Activated naive CD8-positive, alpha-beta T cell treated with anti-CD3 and anti-CD28 coated beads for 36 hours (primary cell): ENCODE results near the gene SAMSN1. TPM values are rescaled to one million over a fixed set of nuclear protein-coding genes. Genes with fewer than 3 reads are reported as not detected.
"Not testable (repeated sequence)": the region's sequence is repeated elsewhere in the genome, so short reads cannot be mapped to it uniquely, and the experiment has no call there.

Source experiments
- DNase-seq: peaks from one replicate; pipeline ENCODE4 v3.0.0; 2021
- H3K27ac Mint-ChIP-seq: one replicate; pipeline ENCODE4 v1.8.0; 2022; ENCODE audit warnings: mild to moderate bottlenecking, moderate library complexity, mixed read lengths
- H3K27me3 Mint-ChIP-seq: one replicate; pipeline ENCODE4 v1.8.0; 2022; ENCODE audit warnings: mild to moderate bottlenecking, mixed read lengths
- H3K36me3 Mint-ChIP-seq: one replicate; pipeline ENCODE4 v1.8.0; 2021; ENCODE audit warnings: mild to moderate bottlenecking, mixed read lengths
- H3K4me1 Mint-ChIP-seq: one replicate; pipeline ENCODE4 v1.8.0; 2021; ENCODE audit warnings: mixed read lengths
- H3K4me3 Mint-ChIP-seq: one replicate; pipeline ENCODE4 v1.8.0; 2022; ENCODE audit warnings: mild to moderate bottlenecking, moderate library complexity, mixed read lengths
- H3K9me3 Mint-ChIP-seq: one replicate; pipeline ENCODE4 v1.8.0; 2022; ENCODE audit warnings: mixed read lengths
- total RNA-seq, 2 experiments: library from RNA; stranded (reverse); gene quantifications; one replicate each; pipeline ENCODE4 v1.2.3, GENCODE V29; 2021

The SAMSN1 gene
- total RNA-seq, 2 experiments from 2014 or later, result 113 to 119 TPM

DNA sequence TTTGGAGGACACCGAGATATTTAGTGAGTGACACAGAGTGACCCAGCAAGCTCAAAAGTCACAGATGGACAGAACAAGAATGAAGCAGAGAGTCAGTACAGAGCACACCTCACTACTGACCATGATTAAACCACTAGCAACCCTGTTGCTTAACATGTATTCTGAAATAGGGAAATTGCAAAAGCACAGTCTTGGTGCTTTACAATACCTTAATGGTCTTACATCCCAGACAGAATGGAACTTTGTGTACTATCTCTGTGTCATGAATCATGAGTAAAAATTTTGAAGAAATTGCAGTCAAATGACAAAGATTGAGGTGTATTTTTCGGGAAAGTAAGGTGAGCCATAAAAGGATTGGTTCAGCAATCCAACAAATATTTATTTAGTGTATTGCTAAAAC lies 2.7 kb upstream of the SAMSN1 start:
- H3K4me3 Mint-ChIP-seq, result peak overlapping the region; percentile 18
- H3K27ac Mint-ChIP-seq, result peak overlapping the region; percentile 97
- H3K36me3 Mint-ChIP-seq, result peaks cover 23% of the 10 kb centered on the region
- peaks cover 2% of the 10 kb centered on the region for H3K9me3 Mint-ChIP-seq
- H3K4me1 Mint-ChIP-seq, result peaks cover 54% of the 10 kb centered on the region
- H3K27me3 Mint-ChIP-seq, result no peaks in the 10 kb centered on the region
- no peak for DNase-seq

GRCh38 chr21:14547834-14548513 lies 1.9 kb upstream of the SAMSN1 start:
- Mint-ChIP-seq H3K36me3 (peaks cover 24% of the 10 kb centered on the region), H3K27me3 (no peaks in the 10 kb centered on the region), H3K9me3 (peaks cover 2% of the 10 kb centered on the region), H3K27ac (peak overlapping the region; percentile 97), H3K4me1 (peaks cover 52% of the 10 kb centered on the region), H3K4me3 (peak overlapping the region; percentile 74)
- no peak for DNase-seq

DNA sequence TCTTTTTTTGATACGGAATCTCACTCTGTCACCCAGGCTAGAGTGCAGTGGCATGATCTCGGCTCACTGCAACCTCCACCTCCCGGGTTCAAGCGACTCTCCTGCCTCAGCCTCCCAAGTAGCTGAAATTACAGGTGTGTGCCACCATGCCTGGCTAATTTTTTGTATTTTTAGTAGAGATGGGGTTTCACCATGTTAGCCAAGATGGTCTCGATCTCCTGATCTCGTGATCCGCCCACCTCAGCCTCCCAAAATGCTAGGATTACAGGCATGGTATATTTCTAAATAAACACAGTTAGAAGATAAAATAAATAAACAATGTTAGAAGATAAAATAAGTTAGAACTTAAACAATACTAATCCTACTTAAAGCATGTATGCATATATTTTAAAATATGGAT lies 604 bp upstream of the SAMSN1 start:
- Mint-ChIP-seq H3K36me3 (peaks cover 32% of the 10 kb centered on the region), H3K27ac (peak overlapping the region; percentile 71), H3K4me1 (peaks cover 56% of the 10 kb centered on the region)
- H3K4me3 Mint-ChIP-seq, H3K27me3 Mint-ChIP-seq, DNase-seq, H3K9me3 Mint-ChIP-seq: not testable (repeated sequence)

- Mint-ChIP-seq H3K9me3 (peaks cover 7% of the 10 kb centered on the region), H3K27ac (peak overlapping the region; percentile 91), H3K27me3 (no peaks in the 10 kb centered on the region), H3K36me3 (peaks cover 46% of the 10 kb centered on the region), H3K4me3 (peak overlapping the region; percentile 94), H3K4me1 (peaks cover 49% of the 10 kb centered on the region)
- DNase-seq, result no peak
These were observed 2.1 kb downstream of the SAMSN1 start for GRCh38 chr21:14543983-14544382.

DNA sequence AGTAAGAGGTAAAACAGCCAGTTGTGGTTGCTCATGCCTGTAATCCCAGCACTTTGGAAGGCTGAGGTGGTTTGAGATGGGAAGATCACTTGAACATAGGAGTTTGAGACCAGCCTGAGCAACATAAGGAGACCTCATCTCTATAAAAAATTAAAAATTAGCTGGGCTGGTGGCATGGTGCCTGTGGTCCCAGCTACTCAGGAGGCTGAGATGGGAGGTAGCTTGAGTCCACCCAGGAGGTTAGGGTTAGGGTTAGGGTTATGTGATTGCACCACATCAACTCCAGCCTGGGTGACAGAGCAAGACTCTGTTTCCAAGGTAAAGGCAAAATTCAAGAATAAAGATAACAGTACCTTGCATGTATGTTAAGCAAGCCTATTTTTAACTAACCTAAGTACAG lies 3.5 kb downstream of the SAMSN1 start:
- Mint-ChIP-seq H3K27me3 (no peaks in the 10 kb centered on the region), H3K9me3 (peaks cover 9% of the 10 kb centered on the region), H3K36me3 (peaks cover 58% of the 10 kb centered on the region), H3K4me3 (peak overlapping the region; percentile 94), H3K27ac (peak overlapping the region; percentile 80), H3K4me1 (peaks cover 48% of the 10 kb centered on the region)
- no peak for DNase-seq

DNA sequence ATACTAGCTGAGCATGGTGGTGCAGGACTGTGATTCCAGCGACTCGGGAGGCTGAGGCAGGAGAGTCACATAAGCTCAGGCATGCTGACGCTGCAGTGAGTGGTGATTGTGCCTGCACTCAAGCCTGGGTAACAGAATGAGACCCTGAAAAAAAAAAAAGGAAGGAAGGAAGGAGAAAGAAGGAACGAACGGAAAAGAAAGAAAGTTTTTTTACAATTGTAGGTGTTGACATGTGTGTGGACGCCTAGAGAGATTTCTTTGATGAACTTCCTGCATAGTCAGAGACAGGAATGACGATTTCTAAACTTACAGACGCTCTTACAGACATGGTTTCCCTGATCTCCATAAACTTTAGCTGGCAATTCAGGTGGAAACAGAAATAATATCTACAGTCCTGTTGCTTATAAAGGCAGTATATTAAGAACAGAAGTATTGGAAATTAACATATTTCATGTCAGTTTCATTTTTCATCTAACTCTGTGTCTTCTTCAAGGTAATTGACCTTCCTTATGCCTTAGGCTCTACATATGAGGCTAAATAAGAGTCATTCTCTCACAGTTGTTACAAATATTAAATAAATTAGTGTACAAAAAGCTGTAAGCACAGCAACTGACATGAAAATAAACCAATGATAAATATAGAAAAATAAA lies 4.1 kb downstream of the SAMSN1 start:
- Mint-ChIP-seq H3K4me1 (peaks cover 48% of the 10 kb centered on the region), H3K27me3 (no peaks in the 10 kb centered on the region), H3K9me3 (peaks cover 11% of the 10 kb centered on the region), H3K27ac (peak overlapping the region; percentile 95), H3K4me3 (peak overlapping the region; percentile 94), H3K36me3 (peaks cover 64% of the 10 kb centered on the region)
- no peak for DNase-seq

GRCh38 chr21:14538483-14538882 lies 7.6 kb downstream of the SAMSN1 start:
- Mint-ChIP-seq H3K27me3 (no peaks in the 10 kb centered on the region), H3K9me3 (peaks cover 32% of the 10 kb centered on the region), H3K4me1 (peaks cover 71% of the 10 kb centered on the region), H3K36me3 (peaks cover 86% of the 10 kb centered on the region), H3K4me3 (peak overlapping the region; percentile 33), H3K27ac (peak overlapping the region; percentile 69)
- no peak for DNase-seq

GRCh38 chr21:14536929-14537328 lies 9.2 kb downstream of the SAMSN1 start:
- Mint-ChIP-seq H3K4me1 (peaks cover 77% of the 10 kb centered on the region), H3K27me3 (no peaks in the 10 kb centered on the region), H3K4me3 (peak overlapping the region; percentile 14), H3K36me3 (peaks cover 89% of the 10 kb centered on the region), H3K9me3 (peaks cover 34% of the 10 kb centered on the region), H3K27ac (peak overlapping the region; percentile 98)
- DNase-seq, result no peak

- peak overlapping the region; percentile 98 for H3K27ac Mint-ChIP-seq
- peaks cover 79% of the 10 kb centered on the region for H3K4me1 Mint-ChIP-seq
- H3K9me3 Mint-ChIP-seq, result peaks cover 34% of the 10 kb centered on the region
- peak overlapping the region; percentile 14 for H3K4me3 Mint-ChIP-seq
- no peaks in the 10 kb centered on the region for H3K27me3 Mint-ChIP-seq
- peaks cover 82% of the 10 kb centered on the region for H3K36me3 Mint-ChIP-seq
- no peak for DNase-seq
These were observed 10.4 kb downstream of the SAMSN1 start for GRCh38 chr21:14535702-14536101.

DNA sequence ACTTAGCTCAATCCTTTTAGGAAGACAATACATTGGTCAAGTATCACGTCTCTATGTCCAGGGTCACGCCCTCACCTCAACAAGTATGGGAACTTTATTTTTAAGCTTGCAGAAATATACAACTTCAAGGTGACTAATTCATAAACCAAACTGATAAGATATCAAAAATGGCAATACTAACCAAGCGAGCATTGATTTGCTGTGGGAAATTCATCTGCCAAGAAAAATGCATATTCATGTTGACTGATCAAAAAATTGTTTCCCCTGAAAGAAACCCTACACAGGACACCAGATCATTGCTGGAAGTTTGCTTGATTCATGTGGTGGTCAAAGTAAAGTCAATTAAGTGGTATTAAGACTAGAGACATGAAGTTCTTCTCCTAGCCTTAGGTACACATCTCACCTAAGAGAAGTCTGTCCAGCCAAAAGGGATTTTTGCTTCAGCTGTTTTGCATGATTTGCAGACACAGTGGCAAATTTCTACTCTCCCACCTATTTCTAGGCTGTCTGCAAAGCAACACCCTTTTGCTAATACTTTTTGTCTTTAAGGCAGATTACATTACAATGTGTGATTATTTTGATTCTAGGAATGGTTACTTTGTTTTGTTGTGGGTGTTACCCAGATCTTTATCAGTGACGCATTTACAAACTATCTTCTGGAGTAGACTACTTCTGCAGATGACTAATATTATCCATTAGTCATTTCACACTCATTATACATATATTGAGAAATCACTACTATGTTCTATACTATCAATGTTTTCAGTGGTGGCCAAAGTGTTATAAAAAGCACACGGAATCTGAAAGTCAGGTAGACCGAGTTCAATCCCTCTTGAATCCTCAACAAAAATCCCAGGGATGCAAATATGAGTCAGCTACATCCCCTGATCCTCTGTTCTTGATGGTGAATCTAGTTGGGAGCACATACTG lies 12.4 kb downstream of the SAMSN1 start:
- peaks cover 27% of the 10 kb centered on the region for H3K9me3 Mint-ChIP-seq
- peak overlapping the region; percentile 75 for H3K4me3 Mint-ChIP-seq
- peaks cover 76% of the 10 kb centered on the region for H3K36me3 Mint-ChIP-seq
- H3K27me3 Mint-ChIP-seq, result no peaks in the 10 kb centered on the region
- peaks cover 73% of the 10 kb centered on the region for H3K4me1 Mint-ChIP-seq
- H3K27ac Mint-ChIP-seq, result peak overlapping the region; percentile 98
- DNase-seq, result no peak

DNA sequence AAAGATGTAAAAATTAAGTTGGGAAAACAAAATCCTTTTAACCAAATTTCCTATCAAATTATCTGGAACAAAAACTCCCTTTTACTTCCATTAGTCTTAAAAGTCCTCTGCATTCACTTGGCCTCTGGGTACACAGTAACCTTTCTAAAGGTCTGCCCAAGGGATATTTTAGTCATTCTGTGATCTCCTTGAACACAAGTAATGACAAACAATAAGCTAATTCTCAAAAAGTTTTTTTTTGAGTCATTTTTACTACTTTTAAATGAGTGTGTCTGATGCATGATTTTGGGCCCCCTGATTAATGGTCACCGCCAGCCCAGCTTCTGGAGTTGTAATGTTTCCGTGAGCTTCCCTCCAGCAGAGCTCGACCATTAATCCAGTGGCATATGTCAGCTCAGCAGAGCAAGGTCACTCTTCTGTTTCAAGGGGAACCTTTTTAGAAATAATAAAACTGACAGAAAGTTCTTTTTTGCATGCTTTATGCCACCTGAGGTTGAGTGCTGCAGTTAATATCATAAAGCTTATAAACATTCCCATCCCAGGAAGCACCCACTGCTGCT lies 14.3 kb downstream of the SAMSN1 start:
- Mint-ChIP-seq H3K36me3 (peaks cover 66% of the 10 kb centered on the region), H3K9me3 (peaks cover 21% of the 10 kb centered on the region), H3K27ac (peak overlapping the region; percentile 91), H3K4me3 (peak overlapping the region; percentile 50), H3K27me3 (no peaks in the 10 kb centered on the region), H3K4me1 (peaks cover 69% of the 10 kb centered on the region)
- DNase-seq, result no peak

GRCh38 chr21:14530592-14530991 lies 15.5 kb downstream of the SAMSN1 start:
- DNase-seq, result no peak
- Mint-ChIP-seq H3K9me3 (peaks cover 13% of the 10 kb centered on the region), H3K27ac (peak overlapping the region; percentile 82), H3K4me3 (peak overlapping the region; percentile 34), H3K4me1 (peaks cover 68% of the 10 kb centered on the region), H3K36me3 (peaks cover 61% of the 10 kb centered on the region), H3K27me3 (no peaks in the 10 kb centered on the region)

DNA sequence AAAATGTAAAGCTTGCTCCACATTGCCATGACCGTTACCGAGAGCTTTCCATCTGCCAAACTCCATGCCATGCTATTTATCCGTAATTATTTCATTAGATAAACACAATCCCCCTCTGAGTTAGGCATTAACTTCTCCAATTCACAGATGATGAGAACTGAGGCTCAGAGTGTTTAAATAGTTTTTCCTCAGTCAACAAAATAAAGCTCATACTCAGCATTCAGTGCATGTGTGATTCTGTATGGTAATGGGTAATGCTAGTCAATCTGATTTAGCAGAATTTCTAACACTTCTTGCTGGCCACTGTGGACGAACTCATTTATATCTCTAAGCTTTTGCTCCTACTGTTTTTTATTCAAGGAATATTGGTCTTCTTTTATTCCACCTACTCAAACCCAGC lies 17.3 kb downstream of the SAMSN1 start:
- H3K27me3 Mint-ChIP-seq, result no peaks in the 10 kb centered on the region
- peak overlapping the region; percentile 39 for H3K4me3 Mint-ChIP-seq
- H3K36me3 Mint-ChIP-seq, result peaks cover 57% of the 10 kb centered on the region
- peaks cover 4% of the 10 kb centered on the region for H3K9me3 Mint-ChIP-seq
- H3K4me1 Mint-ChIP-seq, result peaks cover 62% of the 10 kb centered on the region
- peak overlapping the region; percentile 92 for H3K27ac Mint-ChIP-seq
- no peak for DNase-seq

DNA sequence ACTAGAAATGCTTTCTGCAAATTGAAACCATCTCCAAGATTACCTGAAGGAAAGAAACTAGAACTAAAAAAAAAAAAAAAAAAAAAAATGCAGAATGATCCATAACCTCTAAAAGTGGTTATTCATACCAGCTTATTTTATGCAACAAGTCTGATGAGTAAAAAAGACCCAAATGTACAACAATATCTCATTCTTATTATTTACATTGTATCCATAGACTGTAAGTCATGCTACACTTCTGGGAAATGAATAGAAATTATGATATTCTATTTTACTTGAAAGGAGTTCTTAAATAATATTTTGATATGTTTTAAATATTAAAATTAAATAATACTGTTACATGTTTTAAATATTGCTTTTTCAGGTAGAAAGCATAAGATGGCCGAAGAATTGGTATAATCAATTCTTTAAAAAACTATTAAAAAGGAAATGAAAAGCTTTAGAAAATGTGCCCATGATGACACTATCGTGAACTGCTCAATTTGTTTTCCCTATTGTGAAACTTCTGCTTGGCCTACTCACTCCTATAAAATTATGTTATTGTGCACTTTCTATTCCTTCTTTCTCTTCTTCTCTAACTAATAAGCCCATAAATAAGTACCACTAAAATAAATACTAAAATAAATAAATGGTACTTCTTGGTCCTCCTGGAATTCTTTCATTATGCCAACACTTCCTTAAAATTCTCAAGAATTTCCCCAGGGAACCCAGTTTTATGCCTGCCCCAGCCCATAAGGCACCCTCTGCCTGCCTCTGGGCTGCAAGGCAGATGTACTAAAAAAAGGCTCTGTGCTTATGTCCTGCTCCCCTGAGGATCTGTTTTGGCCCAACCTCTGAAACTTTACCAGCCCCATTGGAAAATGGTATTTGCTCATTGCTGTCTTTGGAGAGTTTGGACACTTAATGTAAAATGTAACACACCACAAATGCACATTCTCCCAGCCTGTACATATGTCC lies 18.1 kb downstream of the SAMSN1 start:
- H3K4me3 Mint-ChIP-seq, result peak overlapping the region; percentile 67
- peaks cover 60% of the 10 kb centered on the region for H3K36me3 Mint-ChIP-seq
- no peak for DNase-seq
- peaks cover 63% of the 10 kb centered on the region for H3K4me1 Mint-ChIP-seq
- H3K9me3 Mint-ChIP-seq, result peaks cover 4% of the 10 kb centered on the region
- peak overlapping the region; percentile 99 for H3K27ac Mint-ChIP-seq
- H3K27me3 Mint-ChIP-seq, result no peaks in the 10 kb centered on the region
